Right atrium auricular region (tissue), 2 donors: ENCODE measurements around the gene AGXT2. TPM values are rescaled to one million over a fixed set of nuclear protein-coding genes. Genes with fewer than 3 reads are reported as not detected.

Source experiments
- DNase-seq: peaks from one replicate; pipeline ENCODE4 v3.0.0-alpha.2; 2019; ENCODE audit warnings: low spot score
- H3K27ac ChIP-seq, 2 donors: fragments of 200-600 bp; sonication (generic); 1 replicate in 1 of 2; 2 replicates in 1 of 2; pipeline ENCODE4 v1.5.1; 2016 to 2019
- H3K27me3 ChIP-seq, 2 donors: fragments of 200-600 bp; sonication (generic); one replicate each; pipeline versions ENCODE4 v1.5.1 to v1.6.0; 2017 to 2019
- H3K36me3 ChIP-seq: fragments of 200-600 bp; sonication (generic); one replicate; pipeline ENCODE4 v1.5.1; 2016
- H3K4me1 ChIP-seq, 2 donors: fragments of 200-600 bp; sonication (generic); one replicate each; pipeline versions ENCODE4 v1.5.1 to v1.6.0; 2017 to 2019
- H3K4me3 ChIP-seq, 2 donors: fragments of 200-600 bp; sonication (generic); 1 replicate in 1 of 2; 2 replicates in 1 of 2; pipeline ENCODE4 v1.5.1; 2017 to 2019; ENCODE audit warnings: mild to moderate bottlenecking in 1 of 2, moderate library complexity in 1 of 2
- H3K9me3 ChIP-seq, 2 donors: fragments of 200-600 bp; sonication (generic); one replicate each; pipeline ENCODE4 v1.5.1; 2019
- total RNA-seq, 2 donors: library from RNA; depleted of rRNA; stranded (reverse); fragments of >200 nt; gene quantifications; one replicate each; pipeline ENCODE4 v1.1.0, GENCODE V29; 2016
- TF ChIP-seq, protein P1 (sequence below), 2 donors: fragments of 200-600 bp; sonication (generic); IDR thresholded peaks; one replicate each; pipeline ENCODE4 v1.5.1; 2019; ENCODE audit warnings: antibody characterized with exemption in 2 of 2

The AGXT2 gene
- total RNA-seq, 2 donors from 2014 or later = not detected

DNA sequence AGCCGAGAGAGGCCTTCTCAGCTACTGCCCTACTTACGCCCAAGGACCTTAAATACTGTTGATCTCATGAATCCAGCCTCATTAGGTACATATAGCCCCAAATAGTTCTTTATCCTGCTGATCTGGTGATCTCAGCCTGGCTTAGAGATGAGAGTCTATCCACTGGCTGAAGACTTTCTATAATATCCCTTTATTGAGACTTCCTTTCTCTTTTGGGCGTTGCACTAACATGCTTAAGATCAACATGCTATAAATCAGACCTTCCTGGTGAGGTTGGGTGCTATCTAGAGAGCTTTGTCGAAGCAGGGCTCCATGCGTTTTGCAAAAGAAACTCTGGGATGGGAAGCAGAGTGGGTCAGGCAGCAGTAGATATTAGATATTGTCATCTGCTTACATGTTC is 44.0 kb upstream of the AGXT2 start:
- no peak overlapping the region for H3K4me3 ChIP-seq
- no peaks in the 10 kb centered on the region for H3K9me3 ChIP-seq
- H3K27me3 ChIP-seq = no peaks in the 10 kb centered on the region
- DNase-seq = no peak
- TF ChIP-seq, protein P1, sequence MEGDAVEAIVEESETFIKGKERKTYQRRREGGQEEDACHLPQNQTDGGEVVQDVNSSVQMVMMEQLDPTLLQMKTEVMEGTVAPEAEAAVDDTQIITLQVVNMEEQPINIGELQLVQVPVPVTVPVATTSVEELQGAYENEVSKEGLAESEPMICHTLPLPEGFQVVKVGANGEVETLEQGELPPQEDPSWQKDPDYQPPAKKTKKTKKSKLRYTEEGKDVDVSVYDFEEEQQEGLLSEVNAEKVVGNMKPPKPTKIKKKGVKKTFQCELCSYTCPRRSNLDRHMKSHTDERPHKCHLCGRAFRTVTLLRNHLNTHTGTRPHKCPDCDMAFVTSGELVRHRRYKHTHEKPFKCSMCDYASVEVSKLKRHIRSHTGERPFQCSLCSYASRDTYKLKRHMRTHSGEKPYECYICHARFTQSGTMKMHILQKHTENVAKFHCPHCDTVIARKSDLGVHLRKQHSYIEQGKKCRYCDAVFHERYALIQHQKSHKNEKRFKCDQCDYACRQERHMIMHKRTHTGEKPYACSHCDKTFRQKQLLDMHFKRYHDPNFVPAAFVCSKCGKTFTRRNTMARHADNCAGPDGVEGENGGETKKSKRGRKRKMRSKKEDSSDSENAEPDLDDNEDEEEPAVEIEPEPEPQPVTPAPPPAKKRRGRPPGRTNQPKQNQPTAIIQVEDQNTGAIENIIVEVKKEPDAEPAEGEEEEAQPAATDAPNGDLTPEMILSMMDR (IDR thresholded peaks at IDR 0.05) = no peak
- H3K4me1 ChIP-seq = no peaks in the 10 kb centered on the region
- no peaks in the 10 kb centered on the region for H3K36me3 ChIP-seq
- H3K27ac ChIP-seq = no peak overlapping the region

DNA sequence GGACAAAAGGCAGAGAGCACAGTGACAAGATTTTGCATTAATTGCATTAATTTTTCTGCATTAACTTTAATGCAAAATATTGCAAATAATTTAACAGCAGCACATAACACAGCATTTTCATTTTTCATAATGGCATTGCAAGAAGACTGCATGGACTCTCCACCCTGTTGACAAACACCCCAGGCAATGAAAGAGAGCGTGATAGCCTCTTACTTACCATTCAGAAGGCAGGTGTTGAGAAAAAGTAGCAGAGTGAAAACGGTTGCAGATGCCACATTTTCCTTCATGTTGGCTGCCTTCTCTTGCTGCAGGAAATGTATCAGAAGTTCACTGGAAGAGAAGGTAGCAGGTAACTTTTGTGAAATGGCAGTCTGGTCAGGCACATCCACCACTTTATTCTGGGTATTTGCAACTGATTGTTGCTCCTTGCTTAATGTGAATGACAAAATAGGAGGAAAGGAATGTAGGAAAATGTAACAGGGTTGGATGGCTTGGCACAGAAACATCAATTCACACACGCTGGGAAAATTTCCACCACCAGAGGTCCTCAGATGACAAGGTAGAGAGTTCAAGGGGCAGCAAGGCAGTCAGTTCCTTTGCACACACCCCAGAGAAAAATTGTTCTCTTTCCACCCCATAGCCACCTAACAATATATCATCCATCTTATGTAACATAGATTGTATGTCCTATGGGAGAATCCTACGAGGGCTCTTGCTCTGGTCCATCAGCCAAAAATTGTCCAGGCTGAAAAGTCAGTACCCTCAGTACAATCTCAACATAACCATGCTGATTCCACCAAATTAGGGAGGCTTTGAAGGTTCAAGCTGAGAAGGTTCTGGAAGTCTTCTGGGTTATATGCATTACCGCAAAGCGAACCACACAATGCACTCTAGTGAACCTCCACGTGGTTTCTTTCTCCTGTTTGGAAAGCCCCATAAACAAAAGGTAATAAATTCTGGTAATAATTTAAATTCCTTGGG is 41.9 kb upstream of the AGXT2 start:
- Histone ChIP-seq H3K27ac (no peak overlapping the region), H3K9me3 (no peaks in the 10 kb centered on the region), H3K27me3 (no peaks in the 10 kb centered on the region), H3K4me1 (no peaks in the 10 kb centered on the region), H3K4me3 (no peak overlapping the region), H3K36me3 (no peaks in the 10 kb centered on the region)
- TF ChIP-seq, protein P1 (IDR thresholded peaks at IDR 0.05) = peak in 1 of 2 donors; percentile 74
- no peak for DNase-seq

DNA sequence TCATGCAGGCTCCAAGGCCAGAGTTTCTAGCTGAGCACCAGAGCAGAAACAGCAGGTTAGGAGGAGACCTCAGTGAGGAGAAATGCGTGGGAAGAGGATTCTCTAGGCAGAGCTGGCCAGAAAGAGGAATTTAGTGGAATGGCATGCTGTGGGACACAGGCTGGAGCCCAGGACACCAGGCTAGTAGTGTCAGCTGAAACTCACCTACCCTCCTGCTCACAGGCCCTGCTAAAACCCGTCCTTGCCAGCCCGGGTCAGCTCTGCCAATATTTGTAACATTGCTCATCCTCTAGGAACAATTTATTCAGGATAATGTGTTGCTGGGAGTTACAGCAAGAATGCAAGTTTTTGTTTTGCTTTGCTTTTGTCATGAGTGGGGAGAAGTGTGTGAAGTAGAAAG is 40.2 kb upstream of the AGXT2 start:
- H3K4me1 ChIP-seq = no peaks in the 10 kb centered on the region

DNA sequence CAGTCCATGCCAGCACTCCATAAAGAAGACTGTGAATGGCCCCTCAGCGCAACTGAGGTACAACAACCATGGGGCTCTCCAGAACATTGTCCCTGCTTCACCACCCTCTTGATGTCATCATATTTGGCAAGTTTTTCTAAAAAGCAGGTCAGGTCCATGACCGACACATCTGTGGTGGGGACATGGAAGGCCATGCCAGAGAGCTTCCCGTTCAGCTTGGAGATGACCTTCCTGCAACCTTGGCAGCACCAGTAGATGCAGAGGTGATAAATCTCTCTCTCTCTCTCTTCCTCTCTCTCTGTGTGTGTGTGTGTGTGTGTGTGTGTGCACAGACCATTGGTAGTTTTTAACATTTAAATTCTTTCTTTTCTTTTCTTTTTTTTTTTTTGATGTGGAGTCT is 35.4 kb upstream of the AGXT2 start:
- TF ChIP-seq, protein P1 (IDR thresholded peaks at IDR 0.05) = no peak
- no peaks in the 10 kb centered on the region for H3K27me3 ChIP-seq
- H3K36me3 ChIP-seq = no peaks in the 10 kb centered on the region
- H3K4me3 ChIP-seq = no peak overlapping the region
- no peak overlapping the region for H3K27ac ChIP-seq
- no peaks in the 10 kb centered on the region for H3K9me3 ChIP-seq
- H3K4me1 ChIP-seq = no peaks in the 10 kb centered on the region
- DNase-seq = no peak

More for the DNA sequence above, 40.2 kb upstream of the AGXT2 start:
- H3K27me3 ChIP-seq = no peaks in the 10 kb centered on the region
- no peaks in the 10 kb centered on the region for H3K36me3 ChIP-seq
- no peak overlapping the region for H3K4me3 ChIP-seq
- H3K27ac ChIP-seq = no peak overlapping the region
- DNase-seq = no peak
- TF ChIP-seq, protein P1 (IDR thresholded peaks at IDR 0.05) = no peak
- H3K9me3 ChIP-seq = no peaks in the 10 kb centered on the region

DNA sequence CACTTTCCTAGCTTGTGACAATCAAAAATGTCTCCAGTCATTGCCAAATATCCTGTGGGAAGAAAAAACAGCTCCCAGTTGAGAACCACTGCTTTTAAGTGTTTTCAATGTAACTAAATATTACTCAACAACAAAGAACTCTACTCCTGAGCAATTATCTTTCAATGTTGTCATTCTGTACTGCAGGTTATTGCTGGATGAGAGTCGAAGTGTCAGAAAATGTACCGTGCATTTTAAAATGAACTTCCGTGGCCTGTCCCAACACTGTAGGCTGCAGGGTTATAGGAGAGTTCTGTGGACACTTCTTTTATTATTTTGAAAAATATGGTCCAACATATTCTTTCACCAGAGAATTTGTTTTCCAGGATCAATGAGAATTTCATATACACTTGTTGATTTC is 34.8 kb upstream of the AGXT2 start:
- Histone ChIP-seq H3K9me3 (no peaks in the 10 kb centered on the region), H3K4me3 (no peak overlapping the region), H3K36me3 (no peaks in the 10 kb centered on the region), H3K27ac (no peak overlapping the region), H3K4me1 (no peaks in the 10 kb centered on the region), H3K27me3 (no peaks in the 10 kb centered on the region)
- TF ChIP-seq, protein P1 (IDR thresholded peaks at IDR 0.05) = no peak
- DNase-seq = no peak
